Brain microvascular endothelial cell (primary cell): ENCODE data around the gene SLC38A8.
A peak's percentile ranks its signal among the peaks of the same experiment; 100 is the strongest.

Source experiments
- DNase-seq: peaks from one replicate; pipeline ENCODE4 v3.0.0-alpha.2; 2020
- H3K27ac ChIP-seq: fragments of 250-450 bp; sonication (Bioruptor Pico); 2 replicates; pipeline ENCODE4 v1.5.1; 2020; ENCODE audit warnings: mild to moderate bottlenecking, moderate library complexity
- H3K27me3 ChIP-seq: fragments of 250-450 bp; sonication (Bioruptor Pico); replicated peaks from 2 replicates; pipeline ENCODE4 v1.5.1; 2020; ENCODE audit warnings: mild to moderate bottlenecking
- H3K36me3 ChIP-seq: fragments of 250-450 bp; sonication (Bioruptor Pico); replicated peaks from 2 replicates; pipeline ENCODE4 v1.5.1; 2020; ENCODE audit warnings: mild to moderate bottlenecking
- H3K4me3 ChIP-seq: 2 replicates; pipeline ENCODE4 v1.5.1; 2011; ENCODE audit warnings: low read depth, mild to moderate bottlenecking, control low read depth, low read length, moderate library complexity
- in situ Hi-C: cut with HindIII; loops from 2 replicates; pipeline ENCODE4 v1.10.0; 2017; ENCODE audit warnings: low sequenced_read_pairs, low pct_ligation_motif_present
- TF ChIP-seq, protein P1 (sequence below): IDR thresholded peaks from 2 replicates; pipeline ENCODE4 v1.5.1; 2011; ENCODE audit warnings: low read depth, mild to moderate bottlenecking, moderate library complexity, low read length, control low read depth, inconsistent platforms; ENCODE audit errors: missing control alignments

SLC38A8 gene

DNA sequence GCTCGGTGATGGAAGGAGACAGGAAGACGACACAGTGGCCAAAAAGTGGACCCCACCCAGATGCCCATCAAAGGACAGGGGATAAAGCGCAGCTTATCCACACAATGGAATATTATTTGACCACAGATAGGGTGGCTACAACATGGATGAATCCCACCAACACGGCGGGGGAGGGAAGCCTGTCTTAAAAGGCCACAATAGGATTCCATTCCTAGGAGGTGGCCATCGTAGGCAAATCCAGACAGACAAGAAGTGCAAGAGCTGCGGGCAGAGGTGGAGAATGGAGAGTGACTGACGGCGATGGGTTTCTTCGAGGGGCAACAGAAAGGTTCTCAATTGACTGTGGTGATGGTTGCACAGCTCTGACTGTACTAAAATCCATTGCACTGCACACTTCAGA lies 16.0 kb downstream of the SLC38A8 start:
- Histone ChIP-seq H3K27me3 (no peaks in the 10 kb centered on the region), H3K4me3 (no peak overlapping the region), H3K27ac (no peak overlapping the region), H3K36me3 (no peaks in the 10 kb centered on the region)
- no peak for DNase-seq
- in situ Hi-C loops = no loop called here
- TF ChIP-seq, protein P1, sequence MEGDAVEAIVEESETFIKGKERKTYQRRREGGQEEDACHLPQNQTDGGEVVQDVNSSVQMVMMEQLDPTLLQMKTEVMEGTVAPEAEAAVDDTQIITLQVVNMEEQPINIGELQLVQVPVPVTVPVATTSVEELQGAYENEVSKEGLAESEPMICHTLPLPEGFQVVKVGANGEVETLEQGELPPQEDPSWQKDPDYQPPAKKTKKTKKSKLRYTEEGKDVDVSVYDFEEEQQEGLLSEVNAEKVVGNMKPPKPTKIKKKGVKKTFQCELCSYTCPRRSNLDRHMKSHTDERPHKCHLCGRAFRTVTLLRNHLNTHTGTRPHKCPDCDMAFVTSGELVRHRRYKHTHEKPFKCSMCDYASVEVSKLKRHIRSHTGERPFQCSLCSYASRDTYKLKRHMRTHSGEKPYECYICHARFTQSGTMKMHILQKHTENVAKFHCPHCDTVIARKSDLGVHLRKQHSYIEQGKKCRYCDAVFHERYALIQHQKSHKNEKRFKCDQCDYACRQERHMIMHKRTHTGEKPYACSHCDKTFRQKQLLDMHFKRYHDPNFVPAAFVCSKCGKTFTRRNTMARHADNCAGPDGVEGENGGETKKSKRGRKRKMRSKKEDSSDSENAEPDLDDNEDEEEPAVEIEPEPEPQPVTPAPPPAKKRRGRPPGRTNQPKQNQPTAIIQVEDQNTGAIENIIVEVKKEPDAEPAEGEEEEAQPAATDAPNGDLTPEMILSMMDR = no peak

DNA sequence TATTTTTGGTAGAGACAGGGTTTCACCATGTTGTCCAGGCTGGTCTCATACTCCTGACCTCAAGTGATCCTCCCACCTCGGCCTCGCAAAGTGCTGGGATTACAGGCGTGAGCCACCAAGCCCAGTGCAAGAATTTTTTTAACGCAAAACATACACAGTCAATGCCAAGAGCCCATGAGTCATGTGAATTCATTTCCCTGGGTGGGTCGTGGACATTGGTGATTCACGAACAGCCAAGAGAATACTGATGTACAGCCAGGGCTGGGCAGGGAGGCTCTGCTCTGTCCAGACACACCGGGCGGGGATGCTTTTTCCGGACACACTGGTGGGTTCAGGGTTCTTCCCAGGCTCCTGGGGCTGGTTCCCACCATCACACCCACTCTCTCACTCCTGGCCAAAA lies 17.7 kb downstream of the SLC38A8 start:
- peak; percentile 64 for DNase-seq
- TF ChIP-seq, protein P1 = no peak
- Histone ChIP-seq H3K27ac (no peak overlapping the region), H3K4me3 (no peak overlapping the region), H3K27me3 (no peaks in the 10 kb centered on the region), H3K36me3 (no peaks in the 10 kb centered on the region)
- in situ Hi-C loops = no loop called here

DNA sequence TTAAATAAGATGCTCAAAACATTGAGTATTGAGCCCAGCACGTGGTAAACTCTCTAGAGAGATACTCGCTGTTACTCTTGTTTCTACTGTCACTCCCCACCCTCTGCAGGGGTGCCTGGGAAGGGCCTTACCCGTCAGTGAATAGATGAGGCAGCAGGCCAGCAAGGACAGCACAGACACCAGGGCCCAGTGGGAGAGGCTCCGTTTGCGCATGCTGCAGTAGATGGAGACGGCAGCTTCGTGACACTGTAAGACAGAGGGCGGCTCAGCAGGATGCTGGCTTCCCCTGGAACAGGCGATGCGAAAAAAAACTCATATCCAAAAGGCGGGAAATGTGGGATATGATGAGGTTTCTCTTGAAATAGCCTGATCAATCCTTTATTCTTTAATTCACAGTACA lies 20.0 kb downstream of the SLC38A8 start:
- TF ChIP-seq, protein P1 = no peak
- Histone ChIP-seq H3K36me3 (no peaks in the 10 kb centered on the region), H3K4me3 (no peak overlapping the region), H3K27ac (no peak overlapping the region), H3K27me3 (no peaks in the 10 kb centered on the region)
- no peak for DNase-seq
- in situ Hi-C loops = no loop called here

DNA sequence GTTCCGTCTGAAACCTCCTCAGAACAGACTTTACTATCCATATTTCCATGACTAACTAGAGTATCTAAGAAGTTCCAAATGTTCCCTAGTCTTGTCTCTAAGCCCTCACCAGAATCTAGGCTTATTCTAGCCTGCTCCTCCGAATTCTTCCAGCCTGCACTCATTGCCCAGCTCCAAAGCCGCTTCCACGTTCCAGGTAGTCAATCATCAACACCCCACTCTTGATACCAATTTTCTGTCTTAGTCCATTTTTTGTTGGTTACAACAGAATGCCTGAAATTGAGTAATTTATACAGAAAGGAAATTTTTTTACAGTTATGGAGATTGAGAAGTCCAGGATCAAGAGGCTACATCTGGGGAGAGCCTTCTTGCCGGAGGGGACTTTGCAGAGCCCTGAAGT lies 21.1 kb downstream of the SLC38A8 start:
- H3K4me3 ChIP-seq = no peak overlapping the region
- no peak overlapping the region for H3K27ac ChIP-seq
- in situ Hi-C loops = no loop called here
- TF ChIP-seq, protein P1 = no peak
- no peak for DNase-seq
- no peaks in the 10 kb centered on the region for H3K27me3 ChIP-seq
- no peaks in the 10 kb centered on the region for H3K36me3 ChIP-seq

DNA sequence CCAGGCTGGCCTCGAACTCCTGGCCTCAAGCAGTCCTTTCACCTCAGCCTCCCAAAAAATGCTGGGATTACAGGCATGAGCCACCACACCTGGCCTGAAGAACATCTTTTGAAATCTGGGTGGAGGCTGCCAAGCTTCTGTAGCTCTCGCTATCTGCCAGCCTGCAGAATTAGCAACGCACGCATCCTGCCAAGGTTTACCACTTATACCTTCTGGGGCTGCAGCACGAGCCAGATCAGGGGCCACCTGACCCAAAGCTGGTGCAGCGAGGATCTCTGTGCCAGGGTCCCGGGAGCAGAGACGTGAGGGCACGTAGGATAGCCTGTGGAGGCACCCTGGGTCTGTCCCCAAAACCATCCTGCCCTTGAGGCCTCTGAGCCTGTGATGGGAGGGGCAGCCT lies 22.2 kb downstream of the SLC38A8 start:
- no peak overlapping the region for H3K27ac ChIP-seq
- no peak overlapping the region for H3K4me3 ChIP-seq
- TF ChIP-seq, protein P1 = no peak
- no peaks in the 10 kb centered on the region for H3K27me3 ChIP-seq
- DNase-seq = no peak
- in situ Hi-C loops = no loop called here
- no peaks in the 10 kb centered on the region for H3K36me3 ChIP-seq

DNA sequence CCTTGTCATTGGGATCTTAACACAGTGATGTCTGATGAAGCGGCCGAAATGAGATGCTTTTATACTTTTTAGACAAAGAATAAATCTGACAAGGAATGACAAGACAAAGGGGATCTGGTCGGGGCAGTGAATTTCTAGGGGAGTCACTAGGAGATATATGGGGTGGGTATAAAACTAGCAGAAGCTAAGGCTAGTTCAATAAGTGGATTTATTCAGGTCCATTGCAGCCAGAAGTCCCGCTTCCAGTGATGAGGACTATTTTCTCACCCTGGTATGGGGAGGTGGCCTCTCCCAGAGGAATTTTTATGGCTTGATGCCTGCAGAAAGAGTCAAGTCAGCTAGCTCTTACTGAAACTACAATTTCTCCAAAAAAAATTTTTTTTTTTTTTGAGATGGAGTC lies 23.9 kb downstream of the SLC38A8 start:
- Histone ChIP-seq H3K4me3 (no peak overlapping the region), H3K36me3 (no peaks in the 10 kb centered on the region), H3K27me3 (no peaks in the 10 kb centered on the region), H3K27ac (no peak overlapping the region)
- TF ChIP-seq, protein P1 = no peak
- DNase-seq = no peak
- in situ Hi-C loops = no loop called here
